Subcutaneous abdominal adipose tissue (tissue), 5 donors: ENCODE data around the gene GPBP1L1.
A peak's percentile ranks its signal among the peaks of the same experiment; 100 is the strongest.

Experiments used
- H3K27ac ChIP-seq: one replicate; pipeline ENCODE4 v1.7.0; 2013; ENCODE audit warnings: low read depth, mild to moderate bottlenecking, inconsistent platforms, low read length, moderate library complexity
- H3K27me3 ChIP-seq, 5 donors: one replicate each; pipeline ENCODE4 v1.7.0; 2013; ENCODE audit warnings: low read length in 5 of 5, inconsistent platforms in 1 of 5; ENCODE audit not compliant: control insufficient read depth in 5 of 5, insufficient read depth in 4 of 5
- H3K36me3 ChIP-seq, 5 donors: one replicate each; pipeline ENCODE4 v1.7.0; 2013; ENCODE audit warnings: low read length in 5 of 5; ENCODE audit not compliant: control insufficient read depth in 5 of 5, insufficient read depth in 5 of 5
- H3K4me1 ChIP-seq, 5 donors: one replicate each; pipeline ENCODE4 v1.7.0; 2013; ENCODE audit warnings: low read length in 5 of 5, mild to moderate bottlenecking in 3 of 5, moderate library complexity in 1 of 5; ENCODE audit not compliant: control insufficient read depth in 5 of 5, insufficient read depth in 5 of 5
- H3K4me3 ChIP-seq, 5 donors: one replicate each; pipeline ENCODE4 v1.7.0; 2013; ENCODE audit warnings: low read length in 5 of 5, low read depth in 1 of 5
- H3K9ac ChIP-seq, 5 donors: one replicate each; pipeline ENCODE4 v1.7.0; 2013; ENCODE audit warnings: low read length in 5 of 5, mild to moderate bottlenecking in 4 of 5, moderate library complexity in 3 of 5
- H3K9me3 ChIP-seq, 5 donors: one replicate each; pipeline ENCODE4 v1.7.0; 2013; ENCODE audit warnings: low read length in 5 of 5; ENCODE audit not compliant: control insufficient read depth in 5 of 5
- donor health status: healthy.
- donor health status: healthy.
- donor health status: healthy.
- donor health status: healthy.
- donor health status: healthy.

The GPBP1L1 gene

DNA sequence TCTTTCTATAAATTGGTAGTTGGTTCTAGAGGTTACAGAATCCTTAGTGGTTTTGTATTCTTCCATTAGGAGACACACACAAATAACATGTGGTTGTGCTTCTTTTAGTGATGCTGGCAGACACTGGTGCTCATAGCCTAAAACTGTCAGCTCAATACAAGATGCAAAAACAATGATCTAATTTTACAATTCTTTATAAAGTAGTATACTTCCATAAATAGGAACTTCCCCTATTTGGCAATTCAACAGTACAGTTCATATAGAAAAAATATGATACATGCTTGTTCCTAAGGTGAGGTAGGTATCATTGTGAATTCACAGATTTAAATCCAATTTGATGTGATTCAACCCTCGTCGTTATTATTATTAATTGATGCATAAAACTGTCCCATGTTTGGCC lies 41.7 kb downstream of the GPBP1L1 start:
- Histone ChIP-seq H3K4me1 (peaks cover 0 to 9% (median 5%) of the 10 kb centered on the region in 5 donors), H3K27ac (no peak overlapping the region), H3K36me3 (peaks cover 25 to 55% (median 36%) of the 10 kb centered on the region in 5 donors), H3K27me3 (no peaks in the 10 kb centered on the region), H3K9ac (no peak overlapping the region), H3K9me3 (no peaks in the 10 kb centered on the region), H3K4me3 (no peak overlapping the region)

DNA sequence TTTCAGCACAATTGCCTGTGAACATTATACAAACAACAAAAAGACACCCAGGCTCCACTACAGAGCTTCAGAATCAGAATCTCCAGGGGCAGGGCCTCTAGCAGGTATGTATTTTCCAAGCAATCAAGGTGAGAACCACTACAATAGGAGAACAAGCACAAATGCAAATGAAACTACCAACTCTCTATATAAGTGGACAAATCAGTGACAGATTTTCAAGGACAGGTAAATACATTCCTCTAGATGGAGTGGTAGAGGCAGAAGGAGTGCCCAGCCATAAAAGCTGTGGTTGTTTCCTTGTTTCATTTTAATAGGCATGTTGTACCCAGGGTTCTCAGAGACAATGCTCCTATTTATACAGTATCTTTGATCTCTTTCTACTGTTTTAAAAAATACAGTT lies 42.4 kb downstream of the GPBP1L1 start:
- H3K27ac ChIP-seq: no peak overlapping the region
- H3K4me1 ChIP-seq: peaks cover 0 to 9% (median 5%) of the 10 kb centered on the region in 5 donors
- H3K36me3 ChIP-seq: peaks cover 24 to 56% (median 39%) of the 10 kb centered on the region in 5 donors
- no peak overlapping the region for H3K9ac ChIP-seq
- H3K9me3 ChIP-seq: no peaks in the 10 kb centered on the region
- no peak overlapping the region for H3K4me3 ChIP-seq
- H3K27me3 ChIP-seq: no peaks in the 10 kb centered on the region

DNA sequence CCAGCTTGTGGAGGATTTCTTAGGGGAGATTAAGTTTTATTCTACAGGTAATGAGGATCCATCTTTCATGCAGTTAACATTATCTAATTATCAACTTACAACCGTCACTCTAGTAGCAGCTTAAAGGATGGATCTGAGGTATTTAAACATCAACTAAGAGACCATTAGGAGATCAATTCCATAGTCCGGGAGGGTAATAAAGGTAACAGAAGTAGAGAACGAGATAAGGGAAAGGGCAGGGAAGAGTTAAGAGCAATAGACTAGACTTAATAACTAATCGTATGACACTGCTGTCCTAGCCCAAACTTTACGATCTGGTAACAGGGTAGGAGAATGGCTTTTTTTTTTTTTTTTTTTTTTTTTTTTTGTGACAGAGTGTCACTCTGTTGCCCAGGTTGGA lies 43.0 kb downstream of the GPBP1L1 start:
- H3K4me3 ChIP-seq: no peak overlapping the region
- H3K36me3 ChIP-seq: peaks cover 27 to 62% (median 45%) of the 10 kb centered on the region in 5 donors
- H3K4me1 ChIP-seq: peaks cover 0 to 9% (median 5%) of the 10 kb centered on the region in 5 donors
- no peak overlapping the region for H3K27ac ChIP-seq
- no peaks in the 10 kb centered on the region for H3K9me3 ChIP-seq
- no peaks in the 10 kb centered on the region for H3K27me3 ChIP-seq
- no peak overlapping the region for H3K9ac ChIP-seq

- H3K4me1 ChIP-seq: no peaks in the 10 kb centered on the region
- no peaks in the 10 kb centered on the region for H3K9me3 ChIP-seq
- H3K27ac ChIP-seq: no peak overlapping the region
- peaks cover 44 to 77% (median 57%) of the 10 kb centered on the region in 5 donors for H3K36me3 ChIP-seq
- H3K9ac ChIP-seq: no peak overlapping the region
- H3K4me3 ChIP-seq: no peak overlapping the region
- H3K27me3 ChIP-seq: no peaks in the 10 kb centered on the region
These were observed 46.0 kb downstream of the GPBP1L1 start for GRCh38 chr1:45640293-45640692.

- H3K9ac ChIP-seq: no peak overlapping the region
- H3K36me3 ChIP-seq: peaks cover 64 to 93% (median 75%) of the 10 kb centered on the region in 5 donors
- H3K9me3 ChIP-seq: no peaks in the 10 kb centered on the region
- no peaks in the 10 kb centered on the region for H3K27me3 ChIP-seq
- H3K4me1 ChIP-seq: no peaks in the 10 kb centered on the region
- no peak overlapping the region for H3K27ac ChIP-seq
- H3K4me3 ChIP-seq: no peak overlapping the region
These were observed 51.1 kb downstream of the GPBP1L1 start for GRCh38 chr1:45635211-45635610.

- Histone ChIP-seq H3K4me3 (no peak overlapping the region), H3K27ac (no peak overlapping the region), H3K36me3 (peaks cover 44 to 86% (median 78%) of the 10 kb centered on the region in 5 donors), H3K9ac (no peak overlapping the region), H3K27me3 (no peaks in the 10 kb centered on the region), H3K4me1 (peaks cover 0 to 7% (median 0%) of the 10 kb centered on the region in 5 donors), H3K9me3 (no peaks in the 10 kb centered on the region)
These were observed 55.9 kb downstream of the GPBP1L1 start for GRCh38 chr1:45630429-45630828.

GRCh38 chr1:45629035-45629434 lies 57.3 kb downstream of the GPBP1L1 start:
- no peak overlapping the region for H3K9ac ChIP-seq
- H3K9me3 ChIP-seq: no peaks in the 10 kb centered on the region
- peaks cover 0 to 7% (median 0%) of the 10 kb centered on the region in 5 donors for H3K4me1 ChIP-seq
- H3K27ac ChIP-seq: no peak overlapping the region
- H3K36me3 ChIP-seq: peaks cover 37 to 74% (median 65%) of the 10 kb centered on the region in 5 donors
- no peaks in the 10 kb centered on the region for H3K27me3 ChIP-seq
- no peak overlapping the region for H3K4me3 ChIP-seq

DNA sequence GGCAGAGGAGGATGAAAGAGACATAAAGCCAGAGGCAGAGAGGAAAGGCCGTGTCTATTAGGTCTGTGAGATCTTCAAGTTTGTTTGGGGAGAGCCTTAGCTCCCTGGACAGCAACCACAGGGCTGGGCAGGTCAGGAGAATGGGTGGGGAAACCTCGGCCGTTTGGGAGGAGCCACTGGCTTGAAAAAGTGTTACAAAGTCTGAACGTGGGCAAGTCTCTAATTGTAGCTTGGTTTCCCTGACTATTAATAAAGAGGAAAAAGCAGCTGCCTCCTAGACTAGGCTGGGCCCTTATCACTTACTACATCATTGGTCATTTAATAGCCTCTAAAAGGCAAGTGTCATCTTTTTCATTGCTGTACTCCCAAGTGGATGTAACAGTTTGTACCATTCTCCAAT lies 62.4 kb downstream of the GPBP1L1 start, which contains the start of gene CCDC17:
CCDC17 (minus strand) TSS at position 83 of the 400 bp plus-strand sequence. CDS start 145 bp downstream, outside the sequence.
- no peaks in the 10 kb centered on the region for H3K9me3 ChIP-seq
- peaks cover 5 to 52% (median 34%) of the 10 kb centered on the region in 5 donors for H3K4me1 ChIP-seq
- H3K4me3 ChIP-seq: peak within 1 kb of the TSS in 4 of 5 donors; percentile 41 to 61 (median 59)
- no peak within 1 kb of the TSS for H3K27ac ChIP-seq
- peak within 1 kb of the TSS in 3 of 5 donors; percentile 40 to 60 (median 55) for H3K9ac ChIP-seq
- H3K36me3 ChIP-seq: peaks cover 7 to 53% (median 26%) of the 10 kb centered on the region in 5 donors
- no peaks in the 10 kb centered on the region for H3K27me3 ChIP-seq

DNA sequence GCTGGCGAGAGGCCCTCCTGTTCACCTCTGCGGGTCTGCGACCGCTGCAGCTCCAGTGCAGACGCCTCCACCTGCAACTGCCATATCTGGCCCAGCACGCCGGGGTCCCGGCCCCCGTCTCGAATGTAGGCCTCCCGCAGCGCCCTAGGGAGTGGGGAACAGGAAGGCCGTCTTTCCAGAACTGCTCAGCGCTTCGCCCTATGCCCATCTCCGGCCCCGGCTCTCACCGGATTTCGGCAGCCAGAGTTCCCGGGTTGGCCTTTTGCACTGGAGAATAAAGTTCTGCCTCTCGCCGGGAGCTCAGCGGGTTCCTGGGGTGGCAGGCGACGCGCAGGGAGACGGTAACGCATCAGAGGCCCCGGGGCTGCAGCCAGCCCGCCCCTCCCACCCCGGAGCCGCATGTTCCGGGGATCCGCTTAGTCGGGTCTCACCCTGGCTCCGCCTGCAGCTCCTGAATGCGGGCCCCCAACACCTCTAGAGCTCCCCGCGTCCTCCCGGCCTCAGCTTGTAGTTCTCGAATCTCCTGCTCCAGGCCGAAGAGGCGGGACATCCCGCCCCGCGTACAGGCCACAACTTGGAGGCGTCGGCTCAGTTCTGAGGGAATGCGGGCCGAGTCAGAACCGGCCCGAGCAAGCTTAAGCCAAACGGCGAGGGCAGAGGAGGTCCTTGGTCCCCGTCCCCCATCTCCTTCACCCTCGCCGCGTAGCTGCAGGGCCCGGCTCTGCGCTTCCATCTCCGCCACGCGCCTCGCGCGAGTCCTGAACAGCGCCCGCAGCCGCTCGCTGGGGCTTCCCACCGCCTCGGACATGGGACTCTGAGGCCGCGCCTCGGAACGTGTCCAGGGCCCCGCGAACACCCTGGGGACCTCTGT lies 63.6 kb downstream of the GPBP1L1 start:
- peaks cover 5 to 52% (median 34%) of the 10 kb centered on the region in 5 donors for H3K4me1 ChIP-seq
- H3K9ac ChIP-seq: peak overlapping the region in 4 of 5 donors; percentile 43 to 60 (median 55)
- H3K4me3 ChIP-seq: peak overlapping the region in 4 of 5 donors; percentile 41 to 61 (median 59)
- no peak overlapping the region for H3K27ac ChIP-seq
- H3K36me3 ChIP-seq: peaks cover under 1 to 51% (median 25%) of the 10 kb centered on the region in 5 donors
- H3K27me3 ChIP-seq: no peaks in the 10 kb centered on the region
- H3K9me3 ChIP-seq: no peaks in the 10 kb centered on the region

- Histone ChIP-seq H3K4me3 (peak overlapping the region; percentile 41 to 61 (median 57)), H3K27ac (peak overlapping the region; percentile 46), H3K36me3 (peaks cover 3 to 55% (median 30%) of the 10 kb centered on the region in 5 donors), H3K27me3 (no peaks in the 10 kb centered on the region), H3K9me3 (no peaks in the 10 kb centered on the region), H3K9ac (peak overlapping the region in 3 of 5 donors; percentile 43 to 60 (median 55)), H3K4me1 (peaks cover 5 to 52% (median 34%) of the 10 kb centered on the region in 5 donors)
These were observed 64.3 kb downstream of the GPBP1L1 start for GRCh38 chr1:45621895-45622523.
